Measurements from ENCODE around the gene NPHS1.

DNA sequence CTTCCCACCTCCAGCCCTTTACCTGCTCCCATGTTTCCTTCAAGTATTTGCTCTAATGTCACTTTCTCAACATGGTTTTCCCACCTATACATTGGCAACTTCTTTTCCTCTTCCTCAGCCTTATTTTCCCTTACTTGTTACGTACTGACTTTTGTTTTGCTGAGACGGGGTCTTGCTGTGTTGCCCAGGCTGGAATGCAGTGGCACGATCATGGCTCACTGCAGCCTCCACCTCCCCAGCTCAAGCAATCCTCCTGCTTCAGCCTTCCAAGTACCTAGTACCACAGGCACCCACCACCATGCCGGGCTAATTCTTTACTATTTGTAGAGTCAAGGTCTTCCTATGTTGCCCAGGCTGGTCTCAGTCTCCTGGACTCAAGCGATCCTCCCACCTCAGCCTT, 44.7 kb downstream of the NPHS1 start:
- TF ChIP-seq, protein P1, sequence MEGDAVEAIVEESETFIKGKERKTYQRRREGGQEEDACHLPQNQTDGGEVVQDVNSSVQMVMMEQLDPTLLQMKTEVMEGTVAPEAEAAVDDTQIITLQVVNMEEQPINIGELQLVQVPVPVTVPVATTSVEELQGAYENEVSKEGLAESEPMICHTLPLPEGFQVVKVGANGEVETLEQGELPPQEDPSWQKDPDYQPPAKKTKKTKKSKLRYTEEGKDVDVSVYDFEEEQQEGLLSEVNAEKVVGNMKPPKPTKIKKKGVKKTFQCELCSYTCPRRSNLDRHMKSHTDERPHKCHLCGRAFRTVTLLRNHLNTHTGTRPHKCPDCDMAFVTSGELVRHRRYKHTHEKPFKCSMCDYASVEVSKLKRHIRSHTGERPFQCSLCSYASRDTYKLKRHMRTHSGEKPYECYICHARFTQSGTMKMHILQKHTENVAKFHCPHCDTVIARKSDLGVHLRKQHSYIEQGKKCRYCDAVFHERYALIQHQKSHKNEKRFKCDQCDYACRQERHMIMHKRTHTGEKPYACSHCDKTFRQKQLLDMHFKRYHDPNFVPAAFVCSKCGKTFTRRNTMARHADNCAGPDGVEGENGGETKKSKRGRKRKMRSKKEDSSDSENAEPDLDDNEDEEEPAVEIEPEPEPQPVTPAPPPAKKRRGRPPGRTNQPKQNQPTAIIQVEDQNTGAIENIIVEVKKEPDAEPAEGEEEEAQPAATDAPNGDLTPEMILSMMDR (IDR thresholded peaks at IDR 0.05; ENCODE audit: low read length) = no peak
- no peak for TF ChIP-seq EZH2 (IDR thresholded peaks at IDR 0.05; ENCODE audit: borderline replicate concordance, low read length)
